ENCODE results near the gene PRELID2.

The PRELID2 gene

GRCh38 chr5:145854651-145855258 is 19.6 kb upstream of the PRELID2 start:
- no peak overlapping the region for H3K4me3 ChIP-seq (ENCODE audit: low read depth, low read length)
- in situ Hi-C loops (cut with HindIII; ENCODE audit: low sequenced_read_pairs), result no loop called here
- TF ChIP-seq CTCF (IDR thresholded peaks at IDR 0.05; ENCODE audit: low read depth, low read length), result no peak
- DNase-seq (ENCODE audit: low read depth, low spot score), result peak; percentile 81

GRCh38 chr5:145853781-145854376 is 18.7 kb upstream of the PRELID2 start:
- no peak for DNase-seq (ENCODE audit: low read depth, low spot score)
- in situ Hi-C loops (cut with HindIII; ENCODE audit: low sequenced_read_pairs), result no loop called here
- no peak overlapping the region for H3K4me3 ChIP-seq (ENCODE audit: low read depth, low read length)
- no peak for TF ChIP-seq CTCF (IDR thresholded peaks at IDR 0.05; ENCODE audit: low read depth, low read length)

- in situ Hi-C loops (cut with HindIII; ENCODE audit: low sequenced_read_pairs), result no loop called here
- no peak for DNase-seq (ENCODE audit: low read depth, low spot score)
- H3K4me3 ChIP-seq (ENCODE audit: low read depth, low read length), result no peak overlapping the region
- TF ChIP-seq CTCF (IDR thresholded peaks at IDR 0.05; ENCODE audit: low read depth, low read length), result no peak
These were observed 17.8 kb upstream of the PRELID2 start for GRCh38 chr5:145852990-145853389.

GRCh38 chr5:145848854-145849253 is 13.7 kb upstream of the PRELID2 start:
- no peak overlapping the region for H3K4me3 ChIP-seq (ENCODE audit: low read depth, low read length)
- peak; percentile 53 for DNase-seq (ENCODE audit: low read depth, low spot score)
- in situ Hi-C loops (cut with HindIII; ENCODE audit: low sequenced_read_pairs), result no loop called here
- TF ChIP-seq CTCF (IDR thresholded peaks at IDR 0.05; ENCODE audit: low read depth, low read length), result no peak

- in situ Hi-C loops (cut with HindIII; ENCODE audit: low sequenced_read_pairs), result no loop called here
- H3K4me3 ChIP-seq (ENCODE audit: low read depth, low read length), result no peak overlapping the region
- peak; percentile 81 for DNase-seq (ENCODE audit: low read depth, low spot score)
- TF ChIP-seq CTCF (IDR thresholded peaks at IDR 0.05; ENCODE audit: low read depth, low read length), result no peak
These were observed 12.7 kb upstream of the PRELID2 start for GRCh38 chr5:145847499-145848497.

GRCh38 chr5:145846081-145846480 is 10.9 kb upstream of the PRELID2 start:
- no peak for DNase-seq (ENCODE audit: low read depth, low spot score)
- H3K4me3 ChIP-seq (ENCODE audit: low read depth, low read length), result no peak overlapping the region
- TF ChIP-seq CTCF (IDR thresholded peaks at IDR 0.05; ENCODE audit: low read depth, low read length), result no peak
- in situ Hi-C loops (cut with HindIII; ENCODE audit: low sequenced_read_pairs), result no loop called here

Measured in astrocyte of the spinal cord (primary cell).